HG02763 (cell line): ENCODE data around the gene CCDC192.

Experiments used
- ATAC-seq: cut with Tn5 transposase; IDR thresholded peaks from one replicate; pipeline ENCODE4 v1.9.1; 2021; ENCODE audit warnings: mild to moderate bottlenecking, moderate library complexity; ENCODE audit not compliant: unreplicated experiment

The CCDC192 gene

GRCh38 chr5:127970854-127971425, 267.7 kb downstream of the CCDC192 start:
- ATAC-seq, result no peak

- ATAC-seq, result no peak
Observed at GRCh38 chr5:127975961-127976360, 272.8 kb downstream of the CCDC192 start.

GRCh38 chr5:127976525-127976924, 273.3 kb downstream of the CCDC192 start:
- no peak for ATAC-seq

GRCh38 chr5:127976991-127977717, 274.0 kb downstream of the CCDC192 start:
- ATAC-seq, result no peak

GRCh38 chr5:127978738-127979300, 275.6 kb downstream of the CCDC192 start:
- no peak for ATAC-seq

- ATAC-seq, result no peak
Observed at GRCh38 chr5:127979475-127979874, 276.3 kb downstream of the CCDC192 start.

- no peak for ATAC-seq
Observed at GRCh38 chr5:127980843-127981242, 277.7 kb downstream of the CCDC192 start.

- ATAC-seq, result no peak
Observed at GRCh38 chr5:127981498-127981897, 278.3 kb downstream of the CCDC192 start.

GRCh38 chr5:127985811-127986325, 282.7 kb downstream of the CCDC192 start:
- ATAC-seq, result no peak

- ATAC-seq, result no peak
Observed at GRCh38 chr5:127987354-127988145, 284.4 kb downstream of the CCDC192 start.

GRCh38 chr5:127988146-127988760, 285.1 kb downstream of the CCDC192 start:
- ATAC-seq, result no peak
